ENCODE results near the gene PITPNC1.

Gene PITPNC1

DNA sequence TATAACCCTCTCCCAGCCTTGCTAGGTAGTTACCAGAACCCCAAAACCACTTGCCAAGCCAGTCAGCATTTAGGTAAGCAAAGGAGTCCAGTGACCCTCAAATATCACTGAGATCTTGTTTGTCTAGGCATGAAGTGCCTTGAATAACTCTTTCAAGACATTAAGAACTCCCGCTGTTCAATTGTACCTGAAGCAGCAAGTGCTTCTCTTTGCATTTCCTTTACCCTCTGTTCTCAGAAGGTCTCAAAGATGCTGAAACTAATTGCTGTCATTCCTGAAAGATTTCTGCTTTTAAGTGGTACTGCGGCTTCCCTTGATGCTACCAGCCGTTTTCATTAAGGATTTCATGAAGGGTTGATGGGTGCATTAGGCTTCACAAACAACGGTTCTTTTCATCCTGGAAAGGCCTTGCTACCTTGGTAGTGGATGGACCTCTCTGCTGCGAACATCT, 142.7 kb downstream of the PITPNC1 start:
- no peak for DNase-seq

DNA sequence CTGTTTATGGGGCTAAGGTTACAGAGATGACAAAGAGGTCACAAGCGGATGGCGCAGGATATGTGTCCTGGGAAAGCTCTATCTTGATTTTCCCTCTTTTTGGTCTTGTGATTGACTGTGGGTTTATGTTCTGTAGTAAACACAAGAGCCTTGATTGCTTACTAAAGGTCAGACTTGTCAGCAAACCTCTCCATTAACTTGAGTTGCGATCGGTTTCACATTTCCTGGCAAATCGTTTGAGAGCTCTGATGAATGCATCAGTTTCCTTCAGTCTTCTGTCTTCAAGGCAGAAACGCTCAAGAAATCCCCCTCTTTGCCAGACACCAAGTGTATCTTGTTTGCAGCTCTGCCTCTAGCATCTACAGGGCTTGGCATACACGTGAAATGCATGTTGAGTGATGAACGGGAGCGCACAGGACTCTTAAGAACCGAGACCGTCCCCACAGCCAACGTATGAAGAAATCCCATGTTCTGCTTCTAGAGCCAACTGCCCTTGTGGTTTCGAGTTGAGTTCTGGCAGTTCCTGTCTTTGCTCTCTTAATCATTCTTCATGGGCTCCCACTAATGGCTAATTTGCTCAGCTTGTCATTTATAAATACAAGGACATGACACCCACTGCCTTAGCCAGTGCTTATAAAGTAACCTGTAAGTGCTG, 143.3 kb downstream of the PITPNC1 start:
- DNase-seq, result peak; percentile 21

DNA sequence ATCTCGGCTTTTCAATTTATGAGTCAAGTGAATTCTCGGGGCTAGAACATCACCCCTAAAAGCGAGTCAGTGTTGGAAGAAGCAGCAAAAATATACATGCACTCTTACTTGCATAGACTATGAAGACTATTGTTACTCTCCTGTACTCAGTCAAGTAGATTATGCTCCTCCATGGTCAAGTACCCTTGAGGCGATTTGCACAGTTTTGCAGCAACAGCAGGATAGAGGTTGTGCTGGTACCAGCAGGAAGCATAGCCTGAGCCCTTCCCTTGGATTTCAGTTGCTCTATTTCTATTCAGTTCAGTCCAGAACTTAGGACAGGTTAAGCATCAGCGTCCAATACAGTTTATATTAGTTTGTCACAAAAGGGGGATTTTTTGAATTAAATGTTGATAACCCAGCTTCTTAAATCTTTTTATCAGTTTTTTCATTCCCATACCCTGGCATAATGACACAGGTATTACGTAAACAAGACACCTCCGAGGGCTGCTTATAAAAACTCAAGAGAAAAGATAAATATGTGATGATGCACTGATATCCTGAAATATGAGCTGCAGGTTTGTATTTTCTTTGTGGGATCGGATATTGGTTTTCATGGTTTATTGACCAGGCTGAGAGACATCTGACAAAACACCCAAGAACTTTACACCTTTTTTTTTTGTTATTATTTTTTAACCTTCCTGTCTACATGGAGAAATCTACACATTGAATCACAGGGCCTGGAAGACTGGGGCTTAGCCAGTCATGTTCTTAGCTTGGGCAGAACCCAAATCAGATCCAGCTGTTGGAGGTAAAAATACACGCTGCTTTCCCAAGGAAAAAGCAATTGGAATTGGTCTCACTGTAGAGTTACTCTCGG, 144.1 kb downstream of the PITPNC1 start:
- DNase-seq, result no peak

DNA sequence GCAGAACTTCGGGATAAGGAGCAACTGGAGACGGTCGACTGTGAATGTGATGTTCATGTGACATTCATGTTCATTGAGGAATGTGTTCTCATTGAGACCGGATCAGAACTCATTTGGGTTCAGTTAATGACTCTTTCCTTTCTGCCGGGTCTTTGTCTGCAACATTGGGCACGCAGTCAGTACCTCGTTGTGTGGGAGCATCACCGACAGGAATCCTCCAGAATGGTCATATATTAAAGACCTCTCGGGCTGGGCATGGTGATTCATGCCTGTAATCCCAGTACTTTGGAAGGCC, 144.6 kb downstream of the PITPNC1 start:
- no peak for DNase-seq

DNA sequence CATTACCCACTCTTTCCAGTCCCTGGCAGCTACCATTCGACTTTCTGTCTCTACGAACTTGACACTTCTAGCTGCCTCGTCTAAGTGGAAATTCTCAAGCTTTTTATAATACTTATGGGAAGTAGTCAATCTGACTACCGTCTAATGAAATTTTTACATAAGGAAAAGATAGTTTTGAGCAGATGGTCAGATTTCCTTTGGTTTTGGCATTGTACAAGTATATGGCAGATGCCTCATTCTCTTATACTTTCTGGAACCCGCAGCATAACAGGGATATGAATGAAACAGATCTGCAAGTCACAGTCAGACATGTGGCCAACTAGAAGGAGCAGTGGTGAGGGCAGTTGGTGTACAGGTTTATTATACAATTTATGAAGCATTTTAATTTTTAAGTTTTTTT, 146.0 kb downstream of the PITPNC1 start:
- DNase-seq, result no peak

DNA sequence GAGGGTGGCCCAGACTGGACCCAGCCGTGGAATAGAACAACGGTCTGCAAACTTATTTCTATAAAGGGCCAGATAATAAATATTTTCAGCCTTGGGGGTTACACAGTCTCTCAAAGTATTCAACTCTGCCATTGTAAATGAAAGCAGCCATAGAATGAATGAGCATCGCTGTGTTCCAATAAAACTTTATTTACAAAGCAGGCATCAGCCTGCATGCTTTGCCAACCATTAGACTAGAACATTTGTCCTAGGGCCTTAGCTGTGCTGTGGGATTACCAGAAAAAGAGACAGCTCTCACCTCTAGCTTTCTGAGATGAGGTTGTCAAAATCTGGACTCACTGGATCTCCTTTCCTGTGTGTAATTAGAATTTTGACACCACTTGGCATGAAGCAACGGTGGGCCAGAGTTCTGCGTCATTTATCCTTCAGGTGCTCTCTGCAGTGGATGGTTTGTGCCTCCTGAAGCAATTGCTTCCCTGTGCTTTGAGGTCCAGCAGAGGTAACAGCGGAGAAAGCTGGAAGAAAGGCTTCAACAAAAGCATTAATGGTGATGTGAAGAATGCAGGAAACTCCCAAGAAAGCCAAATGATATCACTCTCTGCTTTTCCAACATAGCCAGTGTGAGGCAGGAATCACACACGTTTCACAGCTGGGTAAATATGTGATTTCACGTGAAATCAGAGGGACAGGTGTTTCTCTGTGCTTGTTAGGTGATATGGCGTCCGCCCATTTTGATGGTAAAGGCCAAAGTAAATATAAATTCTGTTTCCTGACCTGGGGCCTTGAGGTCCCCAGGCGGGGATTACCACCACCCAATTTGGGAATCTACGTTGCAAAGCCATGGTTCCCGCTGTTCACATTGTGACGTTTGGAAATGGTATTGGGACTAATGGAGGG, 148.4 kb downstream of the PITPNC1 start:
- DNase-seq, result no peak

DNA sequence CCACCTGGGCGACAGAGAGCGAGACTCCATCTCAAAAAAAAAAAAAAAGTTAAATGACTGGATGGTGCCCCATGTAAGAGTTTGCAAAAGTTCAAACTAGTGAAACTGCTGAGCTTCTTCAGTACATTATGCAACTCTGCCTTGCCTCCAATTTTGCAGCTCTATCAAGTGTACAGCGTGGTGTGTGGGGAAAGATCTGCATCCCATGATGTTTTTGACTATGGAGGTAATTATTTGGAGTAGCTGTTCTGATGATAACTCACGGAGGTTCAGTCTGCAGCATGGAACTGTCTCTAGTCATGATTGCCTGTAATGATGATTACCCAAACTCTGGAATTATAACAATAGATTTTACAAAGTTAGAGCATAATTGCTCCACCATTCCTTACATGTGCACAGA, 149.6 kb downstream of the PITPNC1 start:
- no peak for DNase-seq

DNA sequence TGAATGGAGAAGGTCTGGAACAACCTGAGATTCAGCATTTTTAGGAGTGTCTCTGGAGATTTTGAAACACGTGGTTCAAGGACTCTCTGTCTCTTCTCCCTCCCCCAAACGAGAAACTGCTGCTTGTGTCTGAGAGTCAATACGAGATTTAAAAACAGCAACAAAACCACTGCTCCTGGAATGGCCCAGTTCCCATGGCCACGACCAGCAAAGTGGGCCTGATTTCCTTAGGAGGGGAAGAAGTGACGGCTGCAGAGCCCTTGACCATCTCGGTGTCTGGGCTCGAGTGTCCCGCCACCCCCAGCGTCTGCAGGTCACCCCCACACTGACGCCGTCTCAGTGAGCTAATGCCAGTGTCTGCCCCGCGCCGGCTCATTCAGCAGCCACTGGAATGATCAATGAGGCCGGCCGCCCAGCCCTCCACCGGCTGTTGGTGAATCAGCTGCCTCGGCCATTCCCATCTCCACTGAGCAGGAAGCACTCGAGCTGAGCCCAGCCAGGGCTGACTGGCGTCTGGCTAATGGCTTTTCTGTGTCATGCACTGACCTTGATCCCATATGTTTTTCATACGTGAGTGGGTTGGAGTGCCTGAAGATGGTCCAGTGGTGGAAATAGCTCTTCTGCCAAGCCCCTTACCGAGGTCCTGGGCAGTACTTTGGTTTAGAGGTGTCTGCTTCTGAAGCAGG, 151.8 kb downstream of the PITPNC1 start:
- peak; percentile 82 for DNase-seq

DNA sequence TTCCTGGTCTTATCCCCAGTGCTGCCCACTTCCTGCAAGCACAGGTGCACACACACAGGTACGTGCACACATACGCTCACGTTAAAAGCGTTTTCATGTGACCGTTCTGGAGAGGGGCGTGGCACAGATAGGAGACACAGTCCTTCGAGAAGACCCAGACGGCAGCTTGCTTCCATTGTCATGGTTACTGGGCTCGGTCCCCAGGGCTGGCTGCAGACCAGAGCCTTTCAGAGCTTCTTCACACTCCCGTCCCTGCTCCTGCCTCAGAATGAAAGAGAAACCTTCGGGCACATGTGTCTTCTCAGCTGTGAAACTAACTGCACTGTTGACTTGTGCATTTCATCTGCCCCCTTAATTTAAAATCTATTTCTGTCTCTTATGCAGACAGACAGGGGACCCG, 154.2 kb downstream of the PITPNC1 start:
- peak; percentile 45 for DNase-seq

DNA sequence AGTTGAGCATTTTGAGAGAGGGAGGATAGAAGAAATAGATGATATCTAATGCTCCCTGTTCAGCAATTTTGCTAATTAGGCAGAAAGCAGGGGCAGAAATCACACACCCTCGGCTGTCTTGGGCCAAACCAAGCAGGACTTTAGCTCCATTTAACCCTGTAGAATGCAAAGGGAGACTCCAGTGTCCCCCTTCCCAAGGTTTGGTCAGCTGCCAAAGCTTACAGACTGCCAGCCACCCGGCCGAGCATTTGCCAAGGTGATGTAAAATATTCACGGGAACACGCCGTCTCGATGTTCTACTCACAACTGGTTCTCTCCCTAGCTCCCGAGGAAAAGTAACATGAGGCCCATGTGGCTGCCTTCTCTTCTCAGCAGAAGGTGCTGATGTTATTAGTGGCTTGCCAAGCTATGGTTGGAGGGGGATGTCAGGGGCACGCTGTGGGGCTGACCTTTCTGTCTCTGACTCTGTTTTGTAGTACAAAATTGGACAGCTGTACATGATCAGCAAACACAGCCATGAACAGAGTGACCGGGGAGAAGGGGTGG, 155.3 kb downstream of the PITPNC1 start:
- peak; percentile 58 for DNase-seq

DNA sequence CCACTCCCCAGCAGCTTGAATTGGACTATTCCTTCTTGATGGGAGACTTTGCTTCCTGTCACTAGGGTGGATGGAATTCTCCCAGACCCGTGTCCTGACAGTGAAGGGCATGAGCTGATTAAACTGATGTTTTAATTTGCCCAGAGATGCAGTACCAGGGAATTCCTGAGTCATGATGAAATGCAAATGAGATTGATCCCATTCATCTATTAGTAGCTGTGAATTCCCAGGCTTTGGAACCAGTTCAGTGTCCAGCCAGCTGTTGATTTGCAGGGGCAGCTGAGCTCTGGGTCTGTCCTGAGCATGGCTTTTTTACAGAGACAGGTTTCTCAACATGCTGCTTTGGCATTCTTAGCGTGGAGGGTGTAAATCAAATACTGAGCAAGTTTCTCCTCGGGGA, 157.9 kb downstream of the PITPNC1 start:
- no peak for DNase-seq

DNA sequence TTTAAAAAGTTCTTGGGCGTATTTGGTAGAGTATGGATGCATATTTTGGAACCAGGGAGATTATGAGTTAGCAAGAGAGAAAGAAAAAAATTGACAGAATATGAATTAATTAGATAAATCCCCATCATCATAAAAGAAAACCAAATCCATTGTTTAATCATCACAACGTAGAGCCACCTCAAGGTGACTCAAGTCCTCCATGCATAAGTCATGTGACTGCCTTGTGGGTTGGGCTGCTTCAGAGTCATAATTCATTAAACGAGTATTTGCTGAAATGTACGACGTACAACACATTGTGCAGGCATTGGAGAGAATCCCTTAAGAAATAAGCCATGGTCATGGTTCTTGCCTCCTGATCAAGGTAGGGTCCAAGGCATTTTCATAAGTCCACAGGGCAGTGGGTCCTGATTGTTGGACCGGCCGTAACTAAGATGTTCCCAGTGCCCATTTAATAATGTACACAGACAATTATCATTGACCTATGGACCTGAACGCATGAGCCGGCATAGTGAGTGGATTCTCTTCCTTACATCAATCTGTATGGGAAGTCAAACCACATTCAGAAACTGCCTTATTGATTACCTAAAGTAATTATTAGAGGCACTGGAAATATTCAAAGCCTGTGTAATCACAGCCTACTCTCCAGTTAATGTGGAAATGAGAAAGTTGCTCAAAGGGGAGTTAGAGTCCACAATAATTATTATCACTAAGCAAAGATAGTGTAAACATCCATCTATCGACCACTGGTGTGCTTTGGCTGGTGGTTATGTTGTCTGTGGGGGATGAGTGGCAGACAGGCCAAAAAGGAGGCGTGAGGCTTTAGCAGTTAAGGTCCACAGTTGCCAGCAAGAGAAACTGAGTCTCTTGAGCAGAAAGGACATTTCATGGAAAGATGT, 165.4 kb downstream of the PITPNC1 start:
- DNase-seq, result no peak

DNA sequence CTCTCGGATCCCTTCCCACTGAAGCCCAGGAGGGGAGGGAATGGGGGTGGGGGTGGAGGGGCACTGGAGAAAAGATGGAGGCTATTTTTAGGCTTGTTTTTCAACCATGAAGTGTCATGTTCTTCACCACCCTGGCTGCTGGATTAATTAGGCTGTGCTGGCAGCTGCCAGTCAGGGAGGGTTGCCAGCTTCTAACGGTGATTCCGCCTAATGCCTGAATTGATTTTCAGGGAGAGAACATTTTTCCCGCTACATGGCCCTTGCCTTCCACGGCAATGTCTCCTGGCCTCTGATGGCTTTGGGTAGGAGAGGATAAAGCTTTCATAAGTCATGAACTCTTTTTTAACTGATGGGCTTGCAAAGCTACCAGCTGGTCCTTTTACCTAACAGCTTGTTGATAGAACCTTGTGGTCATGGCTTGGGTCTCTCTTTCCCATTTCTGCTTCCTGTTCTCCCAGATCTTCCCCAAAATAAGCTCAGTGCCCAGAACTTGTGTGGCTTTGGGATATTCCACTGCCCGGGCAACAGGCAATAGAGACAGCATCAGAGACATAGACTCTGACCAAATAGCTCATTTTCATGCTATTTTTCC, 167.4 kb downstream of the PITPNC1 start:
- peak; percentile 20 for DNase-seq

DNA sequence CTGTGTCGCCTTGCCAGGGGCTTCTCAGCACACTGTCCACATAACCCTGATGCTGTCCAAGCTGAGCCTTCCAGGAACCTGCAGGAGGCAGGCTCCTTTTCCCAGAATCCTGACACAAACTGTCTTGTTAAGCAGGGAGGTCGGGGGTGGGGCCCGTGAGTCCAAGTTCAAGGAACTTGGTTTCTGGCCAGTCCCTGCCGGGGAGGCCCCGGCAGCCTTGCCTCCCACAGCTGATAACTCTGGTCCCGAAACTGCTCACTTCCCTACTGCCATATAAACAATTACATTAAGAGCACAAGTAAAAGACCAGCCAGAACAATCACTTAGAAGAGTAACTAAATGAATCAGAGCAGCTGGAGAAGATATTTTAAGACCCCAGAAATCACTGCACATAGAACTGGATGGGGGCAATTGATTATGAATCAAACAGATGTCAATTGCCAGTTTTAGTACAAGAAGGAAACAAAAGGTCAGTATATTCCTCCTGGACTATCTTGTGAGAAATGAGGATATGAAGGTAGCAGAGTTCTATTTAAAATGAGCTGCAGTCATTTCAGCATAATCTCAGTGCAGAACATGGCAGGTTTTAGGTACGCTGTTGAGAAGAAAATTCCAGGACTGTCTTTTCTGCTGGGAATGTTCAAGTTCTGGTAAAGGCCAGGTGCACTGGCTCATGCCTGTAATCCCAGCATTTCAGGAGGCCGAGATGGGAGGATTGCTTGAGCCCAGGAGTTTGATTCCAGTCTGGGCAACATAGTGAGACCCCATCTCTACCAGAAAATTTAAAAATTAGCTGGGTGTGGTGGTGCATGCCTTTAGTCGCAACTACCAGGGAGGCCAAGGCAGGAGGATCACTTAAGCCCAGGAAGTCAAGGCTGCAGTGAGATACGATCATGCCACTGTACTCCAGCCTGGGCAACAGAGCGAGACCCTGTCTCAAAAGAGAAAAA, 169.8 kb downstream of the PITPNC1 start:
- DNase-seq, result peak; percentile 22

DNA sequence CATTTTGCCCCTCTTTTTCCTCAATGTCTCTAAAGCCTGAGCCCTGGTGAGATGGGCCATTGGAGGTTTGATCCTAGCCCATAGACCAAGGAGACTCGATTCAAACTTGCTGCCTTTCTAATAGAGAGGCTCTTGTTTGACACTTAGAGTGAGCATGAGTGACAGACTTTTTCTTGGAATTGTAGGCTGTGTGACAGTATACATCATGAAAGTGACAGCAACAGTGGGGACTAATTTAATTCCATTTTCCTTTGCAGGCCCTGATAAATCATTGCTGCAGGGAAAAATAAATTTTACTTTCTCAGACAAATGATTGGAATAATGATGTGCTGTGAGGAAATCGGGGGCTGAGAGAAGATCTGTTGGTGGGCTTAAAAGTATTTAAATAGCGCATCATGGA, 171.6 kb downstream of the PITPNC1 start:
- no peak for DNase-seq

DNA sequence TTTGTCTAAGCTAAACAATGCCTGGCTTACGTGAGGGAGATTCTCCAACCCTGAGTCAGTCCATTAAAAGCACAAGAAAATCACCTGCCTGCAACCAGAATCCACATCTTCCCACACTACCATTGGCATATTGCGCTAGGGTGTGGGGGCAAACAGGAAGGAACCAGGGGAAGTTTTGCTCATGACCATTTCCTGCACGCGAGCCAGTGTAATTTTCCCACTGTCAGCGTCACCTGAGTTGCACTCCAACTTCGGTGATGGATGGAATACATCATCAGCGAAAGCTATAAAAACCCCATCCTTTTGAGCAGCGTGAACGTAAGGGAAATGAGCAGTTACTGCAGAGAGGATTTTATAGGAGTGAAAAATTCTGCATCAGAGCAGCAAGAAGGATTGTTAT, 172.7 kb downstream of the PITPNC1 start:
- DNase-seq, result no peak

DNA sequence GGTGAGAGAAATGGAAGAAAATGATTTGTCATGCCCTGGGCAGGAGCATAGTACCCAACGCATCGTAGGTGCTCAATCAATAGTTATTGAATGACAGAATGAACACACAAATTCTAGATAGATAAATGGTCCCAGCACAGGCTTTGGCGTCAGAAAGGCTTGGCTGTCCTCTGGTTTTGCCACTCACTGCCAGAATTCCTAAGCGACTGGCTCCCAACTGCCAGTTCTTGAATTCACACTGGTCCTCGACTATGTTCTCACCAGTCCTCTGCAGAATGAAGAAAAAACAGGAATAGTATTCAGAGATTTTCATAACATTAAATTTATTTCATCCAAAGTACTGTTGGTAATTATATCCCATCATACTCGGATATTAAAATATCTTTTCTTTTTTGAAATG, 177.6 kb downstream of the PITPNC1 start:
- no peak for DNase-seq

DNA sequence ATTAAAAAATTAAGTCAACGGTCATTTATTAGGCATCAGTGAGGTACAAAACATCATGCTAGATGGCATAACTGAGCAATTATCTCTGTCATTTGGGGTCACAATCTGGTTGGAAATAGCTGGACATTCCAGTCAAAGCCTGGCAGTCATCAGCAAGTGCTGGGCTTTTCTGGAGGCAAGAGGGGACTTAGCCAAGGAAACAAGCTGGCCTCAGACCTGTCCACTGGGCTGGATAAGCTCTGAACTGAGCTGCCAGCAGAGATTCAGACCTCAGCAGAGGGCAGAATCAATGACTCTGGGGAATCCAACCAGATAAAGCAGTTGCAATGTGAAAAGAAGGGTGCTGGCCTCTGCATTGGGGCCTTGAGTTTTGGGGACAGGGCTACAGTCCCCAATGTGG, 178.8 kb downstream of the PITPNC1 start:
- no peak for DNase-seq

DNA sequence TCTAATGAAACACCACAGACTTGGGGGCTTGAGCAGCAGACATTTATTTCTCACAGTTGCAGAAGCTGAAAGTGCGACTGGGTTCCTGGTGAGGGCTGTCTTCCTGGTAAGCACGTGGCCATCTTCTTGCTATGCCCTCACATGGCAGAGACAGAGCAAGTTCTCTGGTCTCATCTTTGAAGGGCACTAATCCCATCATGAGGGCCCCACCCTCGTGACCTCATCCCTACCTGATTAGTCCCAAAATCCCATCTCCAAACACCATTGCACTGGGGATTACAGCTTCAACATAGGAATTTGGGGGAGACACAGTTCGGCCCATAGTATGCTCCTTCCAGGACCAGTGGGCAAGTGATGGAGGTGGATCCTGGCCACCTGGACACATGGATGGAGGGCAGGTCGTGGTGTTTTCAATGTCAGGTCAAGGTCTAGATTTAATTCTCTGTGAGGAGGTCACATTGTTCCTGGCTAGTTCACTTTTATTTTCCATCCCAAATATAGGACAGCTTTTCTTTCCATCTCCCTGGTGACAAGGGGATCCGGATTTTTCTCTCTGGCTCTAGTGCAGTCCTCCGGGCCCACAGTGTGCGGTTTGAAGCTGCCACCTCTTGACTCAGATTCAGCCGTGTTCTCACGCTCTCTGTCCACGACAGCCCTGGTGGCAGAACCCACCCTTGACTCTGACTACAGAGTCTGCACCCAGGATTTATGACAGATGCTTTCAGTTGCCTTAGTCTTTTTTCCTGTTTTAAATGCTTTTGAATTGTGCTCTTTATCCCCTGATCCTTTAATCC, 180.2 kb downstream of the PITPNC1 start:
- no peak for DNase-seq
